Liver (tissue), 9 donors: ENCODE data around the gene GRB2. TPM values are rescaled to one million over a fixed set of nuclear protein-coding genes. Genes with fewer than 3 reads are reported as not detected.
"Not testable (repeated sequence)": the region's sequence is repeated elsewhere in the genome, so short reads cannot be mapped to it uniquely, and the experiment has no call there.

Experiments used
- DNase-seq: peaks from one replicate; pipeline ENCODE4 v3.0.0-alpha.2; 2017; ENCODE audit warnings: low spot score
- H3K27ac ChIP-seq, 2 donors: one replicate each; pipeline ENCODE4 v1.7.0; 2013; ENCODE audit warnings: inconsistent platforms in 2 of 2, low read length in 2 of 2, control low read depth in 1 of 2, low read depth in 1 of 2, mild to moderate bottlenecking in 1 of 2
- H3K27me3 ChIP-seq, 4 donors: one replicate each; pipeline versions ENCODE4 v1.6.1 to v1.7.0; 2013; ENCODE audit warnings: low read length in 3 of 4, inconsistent platforms in 1 of 4, mild to moderate bottlenecking in 1 of 4, moderate library complexity in 1 of 4; ENCODE audit not compliant: control insufficient read depth in 4 of 4, insufficient read depth in 4 of 4
- H3K36me3 ChIP-seq, 4 donors: one replicate each; pipeline versions ENCODE4 v1.6.1 to v1.7.0; 2013; ENCODE audit warnings: low read length in 3 of 4, mild to moderate bottlenecking in 3 of 4, low read depth in 1 of 4, moderate library complexity in 1 of 4; ENCODE audit not compliant: control insufficient read depth in 4 of 4, insufficient read depth in 3 of 4
- H3K4me1 ChIP-seq, 4 donors: one replicate each; pipeline versions ENCODE4 v1.6.1 to v1.7.0; 2013; ENCODE audit warnings: low read length in 3 of 4, mild to moderate bottlenecking in 3 of 4, moderate library complexity in 1 of 4; ENCODE audit not compliant: control insufficient read depth in 4 of 4, insufficient read depth in 4 of 4
- H3K4me3 ChIP-seq, 3 donors: one replicate each; pipeline versions ENCODE4 v1.6.1 to v1.7.0; 2013; ENCODE audit warnings: low read length in 3 of 3, control low read depth in 1 of 3, low read depth in 1 of 3, mild to moderate bottlenecking in 1 of 3
- H3K9ac ChIP-seq, 2 donors: one replicate each; pipeline ENCODE4 v1.7.0; 2013; ENCODE audit warnings: low read length in 2 of 2, mild to moderate bottlenecking in 2 of 2, moderate library complexity in 2 of 2, control low read depth in 1 of 2, low read depth in 1 of 2
- H3K9me3 ChIP-seq, 4 donors: one replicate each; pipeline versions ENCODE4 v1.6.1 to v1.7.0; 2013; ENCODE audit warnings: low read length in 3 of 4; ENCODE audit not compliant: control insufficient read depth in 4 of 4
- ATF3 ChIP-seq: IDR thresholded peaks from 2 replicates; pipeline ENCODE4 v1.6.1; 2016; ENCODE audit warnings: antibody characterized with exemption
- CTCF ChIP-seq: fragments of 150-350 bp; IDR thresholded peaks from 2 replicates; pipeline ENCODE4 v1.5.1; 2017; ENCODE audit warnings: improper control_type of control experiment, low read depth, low read length; ENCODE audit not compliant: missing input control
- EGR1 ChIP-seq, 2 donors: IDR thresholded peaks; 2 replicates each; pipeline ENCODE4 v1.6.1; 2016 to 2018; ENCODE audit warnings: antibody characterized with exemption in 2 of 2, low read depth in 2 of 2
- FOXA1 ChIP-seq: IDR thresholded peaks from 2 replicates; pipeline ENCODE4 v1.6.1; 2016; ENCODE audit warnings: antibody characterized with exemption
- FOXA2 ChIP-seq: IDR thresholded peaks from 2 replicates; pipeline ENCODE4 v1.6.1; 2016; ENCODE audit warnings: antibody characterized with exemption
- GABPA ChIP-seq, 2 donors: IDR thresholded peaks in 1 of 2; conservative IDR thresholded peaks in 1 of 2; 2 replicates each; pipeline ENCODE4 v1.6.1; 2016; ENCODE audit warnings: antibody characterized with exemption in 2 of 2, mild to moderate bottlenecking in 1 of 2, moderate library complexity in 1 of 2
- HNF4A ChIP-seq, 2 donors: conservative IDR thresholded peaks; 2 replicates each; pipeline ENCODE4 v1.6.1; 2016; ENCODE audit warnings: antibody characterized with exemption in 2 of 2, mild to moderate bottlenecking in 2 of 2
- HNF4G ChIP-seq: IDR thresholded peaks from 2 replicates; pipeline ENCODE4 v1.6.1; 2016; ENCODE audit warnings: antibody characterized with exemption
- JUND ChIP-seq, 2 donors: IDR thresholded peaks; 2 replicates each; pipeline ENCODE4 v1.6.1; 2016; ENCODE audit warnings: antibody characterized with exemption in 2 of 2
- MAX ChIP-seq: IDR thresholded peaks from 2 replicates; pipeline ENCODE4 v1.6.1; 2016; ENCODE audit warnings: antibody characterized with exemption
- NR2F2 ChIP-seq: IDR thresholded peaks from 2 replicates; pipeline ENCODE4 v1.6.1; 2016; ENCODE audit warnings: antibody characterized with exemption
- RAD21 ChIP-seq, 2 donors: IDR thresholded peaks; 2 replicates each; pipeline ENCODE4 v1.6.1; 2016; ENCODE audit warnings: antibody characterized with exemption in 2 of 2, mild to moderate bottlenecking in 2 of 2
- RXRA ChIP-seq, 2 donors: IDR thresholded peaks; 2 replicates each; pipeline ENCODE4 v1.6.1; 2017 to 2018; ENCODE audit warnings: antibody characterized with exemption in 2 of 2, mild to moderate bottlenecking in 1 of 2
- SP1 ChIP-seq: IDR thresholded peaks from 2 replicates; pipeline ENCODE4 v1.6.1; 2018; ENCODE audit warnings: antibody characterized with exemption, mild to moderate bottlenecking
- ZBTB33 ChIP-seq: IDR thresholded peaks from 2 replicates; pipeline ENCODE4 v1.6.1; 2016; ENCODE audit warnings: antibody characterized with exemption
- WGBS: extraction: QIAGEN DNeasy Blood & Tissue Kit; methylation state at CpG from one replicate; pipeline ENCODE4 v1.1.7; 2013; 5-methylcytosine and 5-hydroxymethylcytosine counted together
- polyA plus RNA-seq, 2 donors: library from polyadenylated mRNA; stranded (reverse) in 1 of 2; unstranded in 1 of 2; fragments of 200-250 nt in 1 of 2; fragments of >200 nt in 1 of 2; fragmentation: Nextera tagmentation in 1 of 2; extraction: Ambion mirVana in 1 of 2; gene quantifications; one replicate each; pipeline versions ENCODE4 v1.2.1 to v1.2.3, GENCODE V29; 2013 to 2015
- total RNA-seq, 2 donors: library from RNA; depleted of rRNA; stranded (reverse); fragments of >200 nt; gene quantifications; one replicate each; pipeline ENCODE4 v1.2.3, GENCODE V29; 2014
- donor health status: healthy.
- donor health status: healthy.
- donor health status: healthy.
- donor health status: healthy.
- donor health status: healthy.

Gene GRB2
- total and polyA plus RNA-seq, 4 donors = 36.0 to 91.8 (median 49.6) TPM

- WGBS = 76% methylated on average over 10 of the region's 10 CpGs
- H3K4me1 ChIP-seq = no peaks in the 10 kb centered on the region
- no peaks in the 10 kb centered on the region for H3K36me3 ChIP-seq
- H3K27ac ChIP-seq = peak overlapping the region; percentile 42 to 54
- DNase-seq = no peak
- no peak overlapping the region for H3K9ac ChIP-seq
- no peaks in the 10 kb centered on the region for H3K27me3 ChIP-seq
- no peak overlapping the region for H3K4me3 ChIP-seq
- no peaks in the 10 kb centered on the region for H3K9me3 ChIP-seq
- TF ChIP-seq FOXA2 (no peak), RAD21 (IDR thresholded peaks at IDR 0.05) (peak in 1 of 2 donors; percentile 13), NR2F2 (peak; percentile 16), SP1 (peak; percentile 16)
Measured at GRCh38 chr17:75440738-75441448, 35.4 kb upstream of the GRB2 start.

- no peak overlapping the region for H3K4me3 ChIP-seq
- TF ChIP-seq ZBTB33 = no peak
- TF ChIP-seq RXRA (IDR thresholded peaks at IDR 0.05) = no peak
- TF ChIP-seq GABPA (IDR thresholded peaks at IDR 0.05 in 1 of 2, conservative IDR thresholded peaks at IDR 0.05 in 1 of 2) = no peak
- no peak for TF ChIP-seq SP1
- TF ChIP-seq JUND (IDR thresholded peaks at IDR 0.05) = no peak
- TF ChIP-seq HNF4G = no peak
- TF ChIP-seq CTCF = no peak
- TF ChIP-seq FOXA2 = no peak
- no peak for TF ChIP-seq ATF3
- TF ChIP-seq HNF4A (conservative IDR thresholded peaks at IDR 0.05) = no peak
- no peak for TF ChIP-seq MAX
- no peak for TF ChIP-seq EGR1 (IDR thresholded peaks at IDR 0.05; ENCODE audit: low read depth in 2 of 2)
- TF ChIP-seq FOXA1 = no peak
- no peak for TF ChIP-seq RAD21 (IDR thresholded peaks at IDR 0.05)
- TF ChIP-seq NR2F2 = no peak
- no peak overlapping the region for H3K27ac ChIP-seq
- no peak overlapping the region for H3K9ac ChIP-seq
- H3K4me1 ChIP-seq = no peaks in the 10 kb centered on the region
- H3K36me3 ChIP-seq = no peaks in the 10 kb centered on the region
- no peaks in the 10 kb centered on the region for H3K27me3 ChIP-seq
- no peaks in the 10 kb centered on the region for H3K9me3 ChIP-seq
- DNase-seq = no peak
- 90% methylated on average over 2 of the region's 2 CpGs for WGBS
Measured at GRCh38 chr17:75439287-75439686, 33.8 kb upstream of the GRB2 start.

- H3K4me3 ChIP-seq, DNase-seq, H3K27ac ChIP-seq, H3K9me3 ChIP-seq, H3K4me1 ChIP-seq, H3K27me3 ChIP-seq, H3K9ac ChIP-seq, H3K36me3 ChIP-seq: not testable (repeated sequence)
- whole genome bisulfite sequencing = 95% methylated on average over 8 of the region's 8 CpGs
Measured at GRCh38 chr17:75437404-75437803, 31.9 kb upstream of the GRB2 start.

GRCh38 chr17:75434433-75434832, 29.0 kb upstream of the GRB2 start:
- WGBS = 92% methylated on average over 6 of the region's 6 CpGs
- H3K9me3 ChIP-seq, H3K9ac ChIP-seq: not testable (repeated sequence)

More at GRCh38 chr17:75434433-75434832, 29.0 kb upstream of the GRB2 start:
- not testable (repeated sequence) for H3K4me3 ChIP-seq, H3K36me3 ChIP-seq, DNase-seq, H3K27ac ChIP-seq, H3K27me3 ChIP-seq, H3K4me1 ChIP-seq
